HepG2 (cell line): Measurements from ENCODE around the gene CRK. TPM values are rescaled to one million over a fixed set of nuclear protein-coding genes. Genes with fewer than 3 reads are reported as not detected.
A peak's percentile ranks its signal among the peaks of the same experiment; 100 is the strongest.

Experiments used
- ARHGAP35 ChIP-seq: sonication (generic); formaldehyde crosslinking; IDR thresholded peaks from 2 replicates; pipeline ENCODE4 v1.9.0; 2022; ENCODE audit warnings: mild to moderate bottlenecking, inconsistent platforms, moderate library complexity, missing genetic modification reagents, borderline replicate concordance
- ATF7-NPFF ChIP-seq: sonication (generic); formaldehyde crosslinking; IDR thresholded peaks from 2 replicates; pipeline ENCODE4 v1.8.1; 2023; ENCODE audit warnings: mild to moderate bottlenecking, low read depth, missing genetic modification reagents, moderate library complexity
- BORCS8-MEF2B ChIP-seq: sonication (generic); formaldehyde crosslinking; IDR thresholded peaks from 2 replicates; pipeline ENCODE4 v1.8.0; 2022; ENCODE audit warnings: mild to moderate bottlenecking, missing genetic modification reagents
- CBX5 ChIP-seq: sonication (generic); formaldehyde crosslinking; IDR thresholded peaks from 2 replicates; pipeline ENCODE4 v1.4.0; 2020; ENCODE audit warnings: missing genetic modification reagents, borderline replicate concordance
- CCAR2 ChIP-seq: fragments of 200-400 bp; formaldehyde crosslinking; optimal IDR thresholded peaks from 2 replicates; pipeline ENCODE3; 2018; ENCODE audit warnings: low read depth, mild to moderate bottlenecking, low read length, moderate library complexity
- CHD2 ChIP-seq: IDR thresholded peaks from 2 replicates; pipeline ENCODE4 v1.6.1; 2011; ENCODE audit warnings: low read depth, low read length, improper control_type of control experiment
- DNMT1 ChIP-seq: sonication (generic); formaldehyde crosslinking; IDR thresholded peaks from 2 replicates; pipeline ENCODE4 v1.5.1; 2020; ENCODE audit warnings: mild to moderate bottlenecking, missing genetic modification reagents
- EED ChIP-seq: sonication (generic); formaldehyde crosslinking; IDR thresholded peaks from 2 replicates; pipeline ENCODE4 v1.5.0; 2020; ENCODE audit warnings: mild to moderate bottlenecking, missing genetic modification reagents
- HDAC2 ChIP-seq: sonication (generic); formaldehyde crosslinking; IDR thresholded peaks from 2 replicates; pipeline ENCODE4 v1.4.0; 2020; ENCODE audit warnings: missing genetic modification reagents
- HOXA3 ChIP-seq: sonication (generic); formaldehyde crosslinking; IDR thresholded peaks from 2 replicates; pipeline ENCODE4 v1.5.0; 2020; ENCODE audit warnings: missing genetic modification reagents
- KDM5A ChIP-seq: fragments of 200-600 bp; sonication (generic); IDR thresholded peaks from 2 replicates; pipeline ENCODE4 v1.7.0; 2018; ENCODE audit warnings: antibody characterized with exemption, mild to moderate bottlenecking, low read length, borderline replicate concordance
- KLF6 ChIP-seq: IDR thresholded peaks from 2 replicates; pipeline ENCODE4 v1.8.0; 2016; ENCODE audit warnings: missing biosample characterization, missing genetic modification reagents
- KMT2B ChIP-seq: IDR thresholded peaks from 2 replicates; pipeline ENCODE4 v1.6.1; 2016; ENCODE audit warnings: missing genetic modification reagents, missing compliant biosample characterization
- MXI1 ChIP-seq: IDR thresholded peaks from 3 replicates; pipeline ENCODE4 v1.6.1; 2012; ENCODE audit warnings: low read depth, low read length, inconsistent platforms, borderline replicate concordance
- RELA ChIP-seq: sonication (generic); formaldehyde crosslinking; IDR thresholded peaks from 2 replicates; pipeline ENCODE4 v1.4.0; 2020; ENCODE audit warnings: missing genetic modification reagents
- RXRB ChIP-seq: IDR thresholded peaks from 2 replicates; pipeline ENCODE4 v1.6.1; 2016; ENCODE audit warnings: borderline replicate concordance, missing genetic modification reagents, missing compliant biosample characterization
- SOX5 ChIP-seq: IDR thresholded peaks from 2 replicates; pipeline ENCODE4 v1.6.1; 2016; ENCODE audit warnings: borderline replicate concordance
- XBP1 ChIP-seq: sonication (generic); formaldehyde crosslinking; IDR thresholded peaks from 2 replicates; pipeline ENCODE4 v1.5.0; 2020; ENCODE audit warnings: missing genetic modification reagents
- YY1 ChIP-seq: IDR thresholded peaks from 2 replicates; pipeline ENCODE4 v1.6.1; 2011; ENCODE audit warnings: low read length, low read depth, moderate library complexity, mild to moderate bottlenecking; ENCODE audit not compliant: insufficient read depth, insufficient replicate concordance
- ZNF317 ChIP-seq: sonication (generic); formaldehyde crosslinking; IDR thresholded peaks from 2 replicates; pipeline ENCODE4 v1.5.0; 2020; ENCODE audit warnings: mild to moderate bottlenecking, missing genetic modification reagents
- ZNF563 ChIP-seq: sonication (generic); formaldehyde crosslinking; IDR thresholded peaks from 2 replicates; pipeline ENCODE4 v1.8.0; 2022; ENCODE audit warnings: mild to moderate bottlenecking, moderate library complexity, missing genetic modification reagents
- ZNF572 ChIP-seq: sonication (generic); formaldehyde crosslinking; IDR thresholded peaks from 2 replicates; pipeline ENCODE4 v1.5.1; 2020; ENCODE audit warnings: mild to moderate bottlenecking, missing genetic modification reagents
- ZNF605 ChIP-seq: sonication (generic); formaldehyde crosslinking; IDR thresholded peaks from 2 replicates; pipeline ENCODE4 v1.8.0; 2022; ENCODE audit warnings: mild to moderate bottlenecking, missing genetic modification reagents
- polyA plus RNA-seq, 8 experiments: library from polyadenylated mRNA; depleted of rRNA in 3 of 8; stranded (reverse) in 7 of 8; unstranded in 1 of 8; fragments of >200 nt; fragmentation: Illumina TruSeq in 4 of 8; extraction: Trizol in 4 of 8; gene quantifications; 2 replicates each; pipeline versions ENCODE4 v1.2.1 to v1.2.3, GENCODE V29; 2011 to 2016; ENCODE audit warnings: low read depth in 4 of 8, missing spikeins in 1 of 8, mixed read lengths in 1 of 8; ENCODE audit not compliant: insufficient read depth in 1 of 8
- total RNA-seq, 5 experiments: library from RNA; depleted of rRNA; stranded (reverse); fragments of >200 nt; fragmentation: Illumina TruSeq; extraction: Trizol; gene quantifications; 2 replicates each; pipeline ENCODE4 v1.2.3, GENCODE V29; 2016; ENCODE audit warnings: low read depth in 1 of 5
- TF ChIP-seq, protein P1 (sequence below): sonication (generic); formaldehyde crosslinking; IDR thresholded peaks from 2 replicates; pipeline ENCODE4 v1.5.0; 2020; ENCODE audit warnings: missing genetic modification reagents
- TF ChIP-seq, protein P2 (sequence below): sonication (generic); formaldehyde crosslinking; IDR thresholded peaks from 2 replicates; pipeline ENCODE4 v1.4.0; 2020; ENCODE audit warnings: missing genetic modification reagents
- TF ChIP-seq, protein P3 (sequence below): sonication (generic); formaldehyde crosslinking; conservative IDR thresholded peaks from 2 replicates; pipeline ENCODE4 v1.4.0; 2020; ENCODE audit warnings: missing genetic modification reagents
- TF ChIP-seq, protein P4 (sequence below): sonication (generic); formaldehyde crosslinking; IDR thresholded peaks from 2 replicates; pipeline ENCODE4 v1.5.1; 2020; ENCODE audit warnings: missing genetic modification reagents, mild to moderate bottlenecking, borderline replicate concordance

Gene CRK
- total and polyA plus RNA-seq, 2 of the 13 experiments (the other 11 are each of a cell fraction or from before 2014, with no cell fraction given) = 47.4 to 54.2 TPM

DNA sequence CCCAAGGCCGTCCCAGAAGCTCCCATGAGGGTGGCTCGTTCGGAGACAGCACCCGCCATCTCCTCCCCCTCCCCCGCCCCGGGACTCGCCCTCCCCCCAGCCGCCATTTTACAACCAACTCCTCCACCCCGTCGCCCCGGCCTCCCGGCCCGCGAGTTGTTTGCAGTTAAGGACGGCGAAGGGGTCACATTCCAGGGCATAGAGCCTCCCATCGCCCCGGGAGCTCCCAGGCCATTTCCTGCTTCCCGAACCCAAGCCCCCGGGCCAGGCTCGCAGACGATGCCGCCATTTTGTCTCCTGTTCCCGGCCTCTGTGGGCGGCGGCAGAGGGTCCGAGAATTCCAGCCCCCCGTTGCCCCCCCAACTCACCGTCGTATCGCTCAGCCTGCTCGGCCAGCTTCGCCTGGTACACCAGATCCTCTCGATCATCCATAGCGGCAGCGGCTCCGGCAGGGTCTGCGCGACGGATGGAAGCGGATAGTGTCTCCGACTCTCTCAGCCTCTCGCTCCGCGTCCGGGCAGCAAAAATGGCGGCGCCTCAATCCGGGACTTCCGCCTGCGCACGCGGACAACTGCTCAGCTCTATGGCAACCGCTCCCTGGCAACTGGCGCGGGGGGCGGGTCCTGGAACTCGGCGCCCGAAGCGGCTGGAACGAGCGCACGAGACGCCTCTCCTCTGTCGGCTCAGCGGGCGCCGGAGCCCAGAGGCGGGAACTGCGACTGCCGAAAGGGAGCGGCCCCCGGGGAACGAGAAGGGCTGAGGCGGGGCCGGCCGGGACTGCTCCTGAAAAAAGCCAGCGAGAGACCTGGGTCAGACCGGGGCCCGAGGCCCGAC is 56.1 kb downstream of the CRK start, which contains the start of gene YWHAE (continued):
- TF ChIP-seq, protein P1, sequence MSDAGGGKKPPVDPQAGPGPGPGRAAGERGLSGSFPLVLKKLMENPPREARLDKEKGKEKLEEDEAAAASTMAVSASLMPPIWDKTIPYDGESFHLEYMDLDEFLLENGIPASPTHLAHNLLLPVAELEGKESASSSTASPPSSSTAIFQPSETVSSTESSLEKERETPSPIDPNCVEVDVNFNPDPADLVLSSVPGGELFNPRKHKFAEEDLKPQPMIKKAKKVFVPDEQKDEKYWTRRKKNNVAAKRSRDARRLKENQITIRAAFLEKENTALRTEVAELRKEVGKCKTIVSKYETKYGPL (CRISPR knock-in tag) = no peak
- TF ChIP-seq ARHGAP35 (CRISPR knock-in tag) = 0 out of 2 replicates have a peak, but pooled peaks have one; percentile 55
- no peak for TF ChIP-seq RELA (CRISPR knock-in tag)
- peak; percentile 99 for TF ChIP-seq MXI1
- peak; percentile 99 for TF ChIP-seq HOXA3 (CRISPR knock-in tag)
- peak; percentile 82 for TF ChIP-seq ZNF563 (CRISPR knock-in tag)
- no peak for TF ChIP-seq KLF6 (CRISPR knock-in tag)
- TF ChIP-seq CHD2 = no peak
- TF ChIP-seq ZNF605 = peak; percentile 81
- peak; percentile 61; the same call in 1 of the 2 replicates for TF ChIP-seq HDAC2 (CRISPR knock-in tag)
- TF ChIP-seq KMT2B (CRISPR knock-in tag) = no peak; the same call in 1 of the 2 replicates
- TF ChIP-seq ATF7-NPFF (CRISPR knock-in tag) = peak; percentile 29
- TF ChIP-seq, protein P2, sequence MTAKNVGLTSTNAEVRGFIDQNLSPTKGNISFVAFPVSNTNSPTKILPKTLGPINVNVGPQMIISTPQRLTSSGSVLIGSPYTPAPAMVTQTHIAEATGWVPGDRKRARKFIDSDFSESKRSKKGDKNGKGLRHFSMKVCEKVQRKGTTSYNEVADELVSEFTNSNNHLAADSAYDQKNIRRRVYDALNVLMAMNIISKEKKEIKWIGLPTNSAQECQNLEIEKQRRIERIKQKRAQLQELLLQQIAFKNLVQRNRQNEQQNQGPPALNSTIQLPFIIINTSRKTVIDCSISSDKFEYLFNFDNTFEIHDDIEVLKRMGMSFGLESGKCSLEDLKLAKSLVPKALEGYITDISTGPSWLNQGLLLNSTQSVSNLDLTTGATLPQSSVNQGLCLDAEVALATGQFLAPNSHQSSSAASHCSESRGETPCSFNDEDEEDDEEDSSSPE (CRISPR knock-in tag) = peak; percentile 90
- TF ChIP-seq, protein P3, sequence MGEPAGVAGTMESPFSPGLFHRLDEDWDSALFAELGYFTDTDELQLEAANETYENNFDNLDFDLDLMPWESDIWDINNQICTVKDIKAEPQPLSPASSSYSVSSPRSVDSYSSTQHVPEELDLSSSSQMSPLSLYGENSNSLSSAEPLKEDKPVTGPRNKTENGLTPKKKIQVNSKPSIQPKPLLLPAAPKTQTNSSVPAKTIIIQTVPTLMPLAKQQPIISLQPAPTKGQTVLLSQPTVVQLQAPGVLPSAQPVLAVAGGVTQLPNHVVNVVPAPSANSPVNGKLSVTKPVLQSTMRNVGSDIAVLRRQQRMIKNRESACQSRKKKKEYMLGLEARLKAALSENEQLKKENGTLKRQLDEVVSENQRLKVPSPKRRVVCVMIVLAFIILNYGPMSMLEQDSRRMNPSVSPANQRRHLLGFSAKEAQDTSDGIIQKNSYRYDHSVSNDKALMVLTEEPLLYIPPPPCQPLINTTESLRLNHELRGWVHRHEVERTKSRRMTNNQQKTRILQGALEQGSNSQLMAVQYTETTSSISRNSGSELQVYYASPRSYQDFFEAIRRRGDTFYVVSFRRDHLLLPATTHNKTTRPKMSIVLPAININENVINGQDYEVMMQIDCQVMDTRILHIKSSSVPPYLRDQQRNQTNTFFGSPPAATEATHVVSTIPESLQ (CRISPR knock-in tag) = no peak
- TF ChIP-seq KDM5A = peak; percentile 50; the same call in 1 of the 2 replicates
- TF ChIP-seq, protein P4, sequence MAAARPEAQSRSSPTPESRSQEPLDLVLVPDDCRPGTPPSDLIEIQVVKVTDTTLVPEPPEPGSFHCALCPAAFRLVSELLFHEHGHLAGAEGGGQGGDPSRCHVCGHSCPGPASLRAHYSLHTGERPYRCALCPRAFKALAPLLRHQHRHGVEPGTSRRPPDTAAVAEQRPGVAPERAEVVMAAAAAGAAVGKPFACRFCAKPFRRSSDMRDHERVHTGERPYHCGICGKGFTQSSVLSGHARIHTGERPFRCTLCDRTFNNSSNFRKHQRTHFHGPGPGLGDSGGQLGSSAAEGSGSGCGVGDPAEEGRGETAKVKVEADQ (CRISPR knock-in tag) = no peak
- peak; percentile 77; the same call in 1 of the 2 replicates for TF ChIP-seq ZNF572
- no peak for TF ChIP-seq CBX5 (CRISPR knock-in tag)
- peak; percentile 73; the same call in 1 of the 2 replicates for TF ChIP-seq ZNF317 (CRISPR knock-in tag)
- TF ChIP-seq DNMT1 = no peak
- no peak for TF ChIP-seq XBP1 (CRISPR knock-in tag)
- no peak for TF ChIP-seq RXRB
- peak; percentile 64; the same call in 1 of the 2 replicates for TF ChIP-seq EED (CRISPR knock-in tag)
- no peak for TF ChIP-seq CCAR2
- TF ChIP-seq SOX5 (CRISPR knock-in tag) = peak; percentile 57; the same call in 1 of the 2 replicates
- peak; percentile 80 for TF ChIP-seq BORCS8-MEF2B (CRISPR knock-in tag)
- TF ChIP-seq YY1 = peak; percentile 96
